Fibroblast of skin of left biceps (primary cell): Measurements from ENCODE around the gene DUSP11.
A peak's percentile ranks its signal among the peaks of the same experiment; 100 is the strongest.
"Not testable (repeated sequence)": the region's sequence is repeated elsewhere in the genome, so short reads cannot be mapped to it uniquely, and the experiment has no call there.

Source experiments
- DNase-seq, 2 experiments: peaks; one replicate each; pipeline ENCODE4 v3.0.0-alpha.2; 2013; ENCODE audit warnings: low read depth in 2 of 2

The DUSP11 gene

GRCh38 chr2:73772819-73773218 is 7.1 kb downstream of the DUSP11 start:
- no peak for DNase-seq

GRCh38 chr2:73770725-73771124 is 9.2 kb downstream of the DUSP11 start:
- DNase-seq, result no peak

DNA sequence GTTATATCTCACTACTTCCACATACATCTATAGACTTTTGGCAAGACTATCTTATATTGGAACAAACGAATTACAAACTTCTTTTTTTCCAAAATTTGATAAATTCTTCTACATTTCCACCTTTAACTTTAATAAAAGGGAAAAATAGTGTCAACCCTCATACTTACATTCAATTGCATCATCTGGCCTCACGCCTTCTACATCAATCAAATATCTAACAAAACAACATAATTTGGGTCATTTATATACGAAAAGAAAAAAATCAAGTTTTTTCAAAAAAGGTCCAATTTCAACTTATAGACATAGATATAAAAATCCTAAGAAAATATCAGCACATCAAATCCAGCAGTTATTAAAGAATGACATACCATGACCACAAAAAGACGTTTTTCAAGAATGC is 12.9 kb downstream of the DUSP11 start:
- no peak for DNase-seq

DNA sequence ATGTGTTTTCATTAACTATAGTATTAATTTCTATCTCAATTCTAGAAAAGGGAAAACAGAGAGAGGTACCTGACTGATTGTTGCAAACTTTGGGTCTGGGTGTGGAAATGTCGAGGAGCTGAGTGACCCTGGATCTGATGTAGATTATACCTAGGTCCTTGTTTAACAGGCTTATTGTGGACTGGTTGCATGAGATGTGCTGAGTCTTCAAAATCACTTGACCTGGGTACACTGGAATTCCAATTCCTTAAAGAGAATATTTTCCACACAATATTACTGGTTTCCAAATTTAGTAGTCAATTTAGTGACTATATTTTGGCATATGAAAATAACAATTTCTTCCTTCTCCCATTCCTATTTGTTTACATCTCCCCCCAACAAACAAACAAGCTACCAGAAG is 13.6 kb downstream of the DUSP11 start:
- DNase-seq, result no peak

- DNase-seq, result no peak
Observed at GRCh38 chr2:73764945-73765344, 15.0 kb downstream of the DUSP11 start.

DNA sequence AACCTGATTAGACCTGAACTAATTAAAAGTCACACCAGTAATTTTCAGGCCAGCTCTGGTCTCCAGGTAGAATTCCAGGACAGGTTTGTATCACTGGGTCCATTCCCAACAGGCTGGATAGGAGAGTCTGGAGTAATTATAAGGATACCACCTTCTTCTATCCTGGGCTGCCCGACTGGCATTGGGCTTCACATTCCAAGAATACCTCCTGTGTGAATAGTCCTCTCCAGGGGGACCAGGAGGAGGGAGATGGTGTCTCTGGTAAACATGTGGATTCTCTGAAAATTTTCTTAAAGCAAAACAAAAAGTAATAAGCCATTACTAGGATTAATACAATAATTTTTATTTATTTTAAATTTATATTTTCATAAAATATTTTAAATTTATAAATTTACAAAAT is 17.3 kb downstream of the DUSP11 start:
- no peak for DNase-seq

GRCh38 chr2:73759904-73760303 is 20.0 kb downstream of the DUSP11 start:
- DNase-seq, result no peak

- no peak for DNase-seq
Observed at GRCh38 chr2:73759285-73759764, 20.6 kb downstream of the DUSP11 start.

GRCh38 chr2:73754332-73754731 is 25.6 kb downstream of the DUSP11 start:
- not testable (repeated sequence) for DNase-seq

DNA sequence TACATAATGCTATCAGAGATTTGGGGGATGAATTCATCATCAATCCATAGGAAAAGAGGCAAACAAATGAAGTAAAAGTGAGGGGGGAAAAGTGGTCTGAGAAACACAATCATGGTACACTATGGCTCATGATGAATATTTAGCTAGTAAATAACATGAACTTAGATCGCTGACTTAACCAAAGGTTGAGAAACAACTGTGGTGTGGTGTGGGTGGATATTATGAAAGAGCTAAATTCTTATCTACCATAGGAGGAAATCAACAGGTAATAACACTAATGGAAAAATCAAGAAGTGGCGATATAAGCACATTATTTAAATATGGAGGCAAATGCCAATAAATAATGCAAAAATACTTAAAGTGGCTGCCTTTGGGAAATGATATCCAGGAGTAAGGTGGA is 30.6 kb downstream of the DUSP11 start:
- no peak for DNase-seq

- no peak for DNase-seq
Observed at GRCh38 chr2:73746877-73747208, 33.1 kb downstream of the DUSP11 start.

- DNase-seq, result no peak
Observed at GRCh38 chr2:73746015-73746876, 33.7 kb downstream of the DUSP11 start.

DNA sequence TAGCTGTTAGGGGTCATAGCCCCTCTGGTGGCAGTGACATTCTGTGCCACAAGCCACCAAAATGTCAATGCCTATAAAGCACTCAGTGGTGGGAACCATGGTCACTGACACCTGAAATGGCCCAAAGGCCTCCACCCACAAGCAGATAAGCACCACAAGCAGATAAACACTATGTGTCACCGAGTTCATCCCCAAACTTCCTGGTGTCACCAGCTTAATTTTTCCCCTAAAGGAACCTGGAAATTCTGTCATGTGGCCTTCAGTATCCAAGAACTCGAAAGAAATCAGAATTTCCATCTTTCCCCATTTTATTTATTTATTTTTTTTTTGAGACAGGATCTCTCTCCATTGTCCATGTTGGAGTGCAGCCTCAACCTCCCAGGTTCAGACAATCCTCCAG is 39.1 kb downstream of the DUSP11 start:
- DNase-seq, result no peak

DNA sequence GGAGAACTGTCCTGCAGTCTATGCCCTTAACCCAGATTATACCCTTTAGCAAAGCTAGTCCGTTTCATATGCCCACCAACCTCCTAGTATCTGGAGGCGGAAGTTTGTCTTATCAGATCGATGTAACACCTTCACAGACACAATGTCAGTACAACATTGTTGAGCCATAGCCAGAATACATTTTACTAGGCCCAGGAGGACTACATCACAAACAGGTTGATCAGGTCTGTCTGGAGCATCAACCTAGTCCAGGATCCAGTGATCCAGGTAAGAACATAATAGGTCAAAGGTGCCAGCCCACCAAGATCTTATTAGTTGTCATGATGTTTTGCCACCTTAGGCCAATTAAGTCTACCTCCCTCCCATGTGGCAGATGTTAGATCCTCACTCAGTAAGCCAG is 40.8 kb downstream of the DUSP11 start:
- DNase-seq, result no peak

DNA sequence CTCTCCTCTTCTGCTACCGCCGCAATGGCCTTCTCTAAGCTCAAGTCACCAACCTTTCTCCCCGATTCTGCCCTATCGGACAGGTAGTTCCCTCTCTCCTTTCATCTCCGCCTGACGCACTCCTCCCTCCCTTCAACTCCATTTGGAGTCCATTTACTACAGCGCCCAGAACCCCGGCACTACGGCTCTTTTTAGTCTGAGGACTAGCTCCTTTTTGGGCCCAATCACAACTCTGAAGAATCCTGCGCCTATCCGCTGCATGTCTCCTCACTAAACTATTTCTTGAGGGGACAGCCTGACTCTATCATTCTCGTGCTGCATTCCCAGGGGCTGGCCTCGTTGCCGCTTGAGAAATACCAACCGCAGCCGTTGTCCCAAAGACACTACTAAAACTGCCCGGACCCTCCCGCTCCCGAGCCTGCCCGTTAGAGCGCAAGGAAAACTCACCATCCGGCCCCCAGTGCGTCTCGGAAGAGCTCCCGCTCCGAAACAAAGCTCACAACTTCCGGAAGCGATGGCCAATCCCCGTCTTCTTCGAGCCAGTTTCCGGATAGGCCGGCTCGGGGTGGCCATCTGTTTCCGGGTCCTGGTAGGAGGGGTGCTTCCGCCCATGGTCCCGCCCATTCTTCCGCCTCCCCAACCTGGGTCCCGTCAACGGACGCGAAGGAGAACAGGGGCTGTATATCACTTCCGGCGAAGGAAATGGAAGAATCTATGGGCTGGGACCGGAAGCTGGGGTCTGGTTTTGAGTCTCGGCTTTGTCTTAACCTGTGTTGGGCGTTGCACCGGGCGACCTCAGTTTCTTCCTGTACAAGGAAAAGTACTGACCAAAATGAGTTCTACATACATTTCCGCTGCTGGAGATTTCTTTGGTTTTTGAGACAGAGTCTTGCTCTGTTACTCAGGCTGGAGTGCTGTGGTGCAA is 42.8 kb downstream of the DUSP11 start, which contains the start of gene TPRKB:
TPRKB (minus strand) TSS at position 491 of the 925 bp plus-strand sequence. CDS start 2,776 bp downstream, outside the sequence.
- peak; percentile 94 for DNase-seq

DNA sequence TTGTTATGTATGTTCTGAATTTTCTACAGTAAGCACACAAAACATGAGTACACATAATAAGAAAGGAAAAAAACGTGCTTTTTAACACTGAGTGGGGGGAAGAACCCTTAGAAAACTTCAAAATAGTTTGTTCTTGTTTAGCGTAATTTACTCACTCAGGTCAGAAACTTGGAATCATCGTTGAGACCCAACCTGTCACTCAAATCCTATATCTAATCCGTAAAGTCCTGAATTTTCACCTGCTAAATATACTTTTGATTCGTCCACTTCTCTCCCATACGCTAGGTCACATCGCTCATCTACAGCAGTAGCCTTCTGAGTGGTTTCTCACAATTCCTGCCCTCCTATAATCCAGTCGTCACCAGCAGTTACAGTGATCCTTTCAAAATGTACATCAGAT is 43.5 kb downstream of the DUSP11 start:
- no peak for DNase-seq

GRCh38 chr2:73730810-73731209 is 49.1 kb downstream of the DUSP11 start:
- DNase-seq, result no peak

- no peak for DNase-seq
Observed at GRCh38 chr2:73728711-73729110, 51.2 kb downstream of the DUSP11 start.

DNA sequence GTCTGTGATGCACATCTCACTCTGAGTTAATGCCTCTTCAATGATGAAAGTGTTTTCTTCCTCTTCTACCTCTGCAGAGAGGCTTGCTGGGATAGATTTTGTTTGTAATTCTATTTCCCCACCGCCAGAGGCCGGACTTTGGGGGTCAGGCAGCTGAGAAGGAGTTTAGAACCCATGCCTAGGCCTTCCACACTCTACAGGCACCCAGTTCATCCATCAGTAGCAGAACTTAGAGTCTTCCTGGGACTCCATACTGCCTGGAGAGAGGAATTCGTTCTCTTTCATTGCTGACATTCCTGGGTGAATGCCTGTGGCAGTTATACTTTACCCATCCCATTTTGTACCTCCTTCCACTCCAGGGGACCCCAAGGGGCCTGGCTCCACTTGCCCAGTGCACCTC is 51.9 kb downstream of the DUSP11 start:
- no peak for DNase-seq

DNA sequence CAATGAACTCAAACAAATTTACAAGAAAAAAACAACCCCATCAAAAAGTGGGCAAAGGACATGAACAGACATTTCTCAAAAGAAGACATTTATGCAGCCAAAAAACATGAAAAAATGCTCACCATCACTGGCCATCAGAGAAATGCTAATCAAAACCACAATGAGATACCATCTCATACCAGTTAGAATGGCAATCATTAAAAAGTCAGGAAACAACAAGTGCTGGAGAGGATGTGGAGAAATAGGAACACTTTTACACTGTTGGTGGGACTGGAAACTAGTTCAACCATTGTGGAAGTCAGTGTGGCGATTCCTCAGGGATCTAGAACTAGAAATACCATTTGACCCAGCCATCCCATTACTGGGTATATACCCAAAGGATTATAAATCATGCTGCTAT is 53.2 kb downstream of the DUSP11 start:
- not testable (repeated sequence) for DNase-seq

DNA sequence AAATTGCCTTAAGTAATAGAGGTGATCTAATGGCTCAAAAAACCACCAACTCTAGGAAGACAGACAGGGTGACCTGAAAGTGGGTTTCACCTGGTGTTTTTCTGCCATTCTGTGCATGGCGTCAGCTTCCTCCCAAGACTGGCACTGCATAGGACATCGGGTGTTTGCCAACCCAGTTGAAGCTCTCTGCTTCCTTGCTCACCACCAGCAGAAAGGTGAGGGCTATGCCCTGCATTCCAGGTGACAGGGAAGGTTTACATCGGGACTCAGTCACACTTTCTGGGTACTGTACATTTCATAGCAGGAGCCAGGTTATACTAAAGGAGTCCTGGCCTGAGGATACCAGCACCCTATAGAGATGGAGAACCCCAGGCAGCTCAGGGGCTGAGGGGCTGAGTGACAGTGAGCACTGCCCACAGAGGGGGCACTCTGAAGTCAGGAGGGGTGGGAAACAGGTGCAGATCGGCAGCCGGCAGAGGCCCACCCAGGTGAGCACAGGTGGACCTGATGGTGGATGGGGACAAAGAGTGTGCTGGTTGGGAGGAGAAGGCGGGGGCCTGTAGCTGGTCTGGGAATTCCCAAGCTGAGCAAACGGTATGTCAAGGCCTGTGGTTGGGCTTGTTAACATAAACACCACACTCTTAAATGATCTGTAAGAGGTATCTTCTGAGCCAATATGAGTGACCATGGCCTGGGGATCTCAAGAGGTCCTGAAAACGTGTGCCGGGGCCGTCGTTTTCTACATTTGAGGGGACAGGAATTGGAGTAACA is 60.9 kb downstream of the DUSP11 start:
- no peak for DNase-seq

DNA sequence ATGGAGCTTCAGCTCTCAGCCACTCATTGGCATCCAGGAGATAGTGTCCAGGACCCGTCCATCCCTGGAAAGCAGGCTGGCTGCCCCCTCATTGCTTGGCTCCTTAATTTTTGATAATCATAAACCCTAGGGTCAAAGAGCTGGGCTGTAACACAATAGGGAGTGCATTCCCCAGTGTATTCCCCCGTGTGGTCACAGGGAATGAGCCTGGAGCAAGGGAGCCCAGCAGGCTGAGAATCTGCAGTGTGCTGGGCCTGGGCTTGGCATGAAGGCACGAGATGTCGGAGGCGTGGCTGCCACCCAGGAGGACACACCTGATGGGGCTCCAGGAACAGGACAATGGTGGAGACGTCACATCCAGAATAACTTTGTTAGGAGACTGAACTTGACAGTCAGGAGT is 61.5 kb downstream of the DUSP11 start:
- DNase-seq, result no peak
